GM18519 (cell line): ENCODE data around the gene MLXIP.
"Not testable (repeated sequence)": the region's sequence is repeated elsewhere in the genome, so short reads cannot be mapped to it uniquely, and the experiment has no call there.

ENCODE experiments used
- ATAC-seq: cut with Tn5 transposase; IDR thresholded peaks from one replicate; pipeline ENCODE4 v1.9.1; 2021; ENCODE audit warnings: mild to moderate bottlenecking, moderate library complexity; ENCODE audit not compliant: unreplicated experiment, low FRiP score

Gene MLXIP

GRCh38 chr12:122093098-122093883, 14.7 kb downstream of the MLXIP start:
- ATAC-seq = no peak

GRCh38 chr12:122094137-122094734, 15.7 kb downstream of the MLXIP start:
- no peak for ATAC-seq

- ATAC-seq = no peak
Measured at GRCh38 chr12:122094735-122095631, 16.4 kb downstream of the MLXIP start.

GRCh38 chr12:122096014-122096413, 17.5 kb downstream of the MLXIP start:
- no peak for ATAC-seq

GRCh38 chr12:122096591-122097149, 18.1 kb downstream of the MLXIP start:
- ATAC-seq = no peak

- no peak for ATAC-seq
Measured at GRCh38 chr12:122097584-122097926, 19.0 kb downstream of the MLXIP start.

GRCh38 chr12:122097927-122098756, 19.6 kb downstream of the MLXIP start:
- ATAC-seq = no peak

- no peak for ATAC-seq
Measured at GRCh38 chr12:122099280-122099749, 20.8 kb downstream of the MLXIP start.

- ATAC-seq = no peak
Measured at GRCh38 chr12:122099856-122100255, 21.3 kb downstream of the MLXIP start.

GRCh38 chr12:122100568-122100967, 22.0 kb downstream of the MLXIP start:
- no peak for ATAC-seq

GRCh38 chr12:122102331-122102730, 23.8 kb downstream of the MLXIP start:
- ATAC-seq = no peak

GRCh38 chr12:122104844-122105243, 26.3 kb downstream of the MLXIP start:
- no peak for ATAC-seq

GRCh38 chr12:122105496-122105895, 26.9 kb downstream of the MLXIP start:
- not testable (repeated sequence) for ATAC-seq

- no peak for ATAC-seq
Measured at GRCh38 chr12:122106843-122107242, 28.3 kb downstream of the MLXIP start.

- ATAC-seq = no peak
Measured at GRCh38 chr12:122107261-122107660, 28.7 kb downstream of the MLXIP start.

- ATAC-seq = no peak
Measured at GRCh38 chr12:122111089-122111641, 32.6 kb downstream of the MLXIP start.

GRCh38 chr12:122116707-122117535, 38.4 kb downstream of the MLXIP start:
- ATAC-seq = no peak

- ATAC-seq = no peak
Measured at GRCh38 chr12:122117979-122118378, 39.4 kb downstream of the MLXIP start.

GRCh38 chr12:122121341-122121740, 42.8 kb downstream of the MLXIP start:
- ATAC-seq = not testable (repeated sequence)
